Suppressor macrophage (primary cell): ENCODE data around the gene OPA1.

Source experiments
- DNase-seq, 4 experiments: peaks; one replicate each; pipeline ENCODE4 v3.0.0-alpha.2; 2020 to 2022

OPA1 gene

GRCh38 chr3:193742628-193743027, 149.6 kb downstream of the OPA1 start:
- no peak for DNase-seq

- peak in 2 of 4 experiments; percentile 11 to 13 for DNase-seq
These were observed 150.7 kb downstream of the OPA1 start for GRCh38 chr3:193743702-193744047.

GRCh38 chr3:193744048-193744821, 151.2 kb downstream of the OPA1 start:
- no peak for DNase-seq

GRCh38 chr3:193744822-193745684, 152.0 kb downstream of the OPA1 start:
- DNase-seq: no peak

GRCh38 chr3:193746832-193747231, 153.8 kb downstream of the OPA1 start:
- DNase-seq: no peak
